GM12892 (cell line): ENCODE data around the gene FRG2C.
"Not testable (repeated sequence)": the region's sequence is repeated elsewhere in the genome, so short reads cannot be mapped to it uniquely, and the experiment has no call there.

Source experiments
- POLR2A ChIP-seq: IDR thresholded peaks from 2 replicates; pipeline ENCODE4 v1.6.1; 2011; ENCODE audit warnings: low read depth, low read length, control low read depth
- POLR2AphosphoS5 ChIP-seq: IDR thresholded peaks from 2 replicates; pipeline ENCODE4 v1.6.1; 2011; ENCODE audit warnings: low read depth, low read length, control low read depth

DNA sequence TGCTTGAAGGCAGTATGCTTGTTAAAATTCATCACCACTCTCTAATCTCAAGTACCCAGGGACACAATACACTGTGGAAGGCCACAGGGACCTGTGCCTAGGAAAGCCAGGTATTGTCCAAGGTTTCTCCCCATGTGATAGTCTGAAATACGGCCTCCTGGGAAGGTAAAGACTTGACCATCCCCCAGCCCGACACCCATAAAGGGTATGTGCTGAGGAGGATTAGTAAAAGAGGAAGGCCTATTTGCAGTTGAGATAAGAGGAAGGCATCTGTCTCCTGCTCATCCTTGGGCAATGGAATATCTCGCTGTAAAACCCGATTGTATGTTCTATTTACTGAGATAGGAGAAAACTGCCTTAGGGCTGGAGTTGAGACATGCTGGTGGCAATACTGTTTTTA is 18.6 kb upstream of the FRG2C start:
- not testable (repeated sequence) for TF ChIP-seq POLR2AphosphoS5, POLR2A
